ENCODE data around the gene FNBP1.

Gene FNBP1

DNA sequence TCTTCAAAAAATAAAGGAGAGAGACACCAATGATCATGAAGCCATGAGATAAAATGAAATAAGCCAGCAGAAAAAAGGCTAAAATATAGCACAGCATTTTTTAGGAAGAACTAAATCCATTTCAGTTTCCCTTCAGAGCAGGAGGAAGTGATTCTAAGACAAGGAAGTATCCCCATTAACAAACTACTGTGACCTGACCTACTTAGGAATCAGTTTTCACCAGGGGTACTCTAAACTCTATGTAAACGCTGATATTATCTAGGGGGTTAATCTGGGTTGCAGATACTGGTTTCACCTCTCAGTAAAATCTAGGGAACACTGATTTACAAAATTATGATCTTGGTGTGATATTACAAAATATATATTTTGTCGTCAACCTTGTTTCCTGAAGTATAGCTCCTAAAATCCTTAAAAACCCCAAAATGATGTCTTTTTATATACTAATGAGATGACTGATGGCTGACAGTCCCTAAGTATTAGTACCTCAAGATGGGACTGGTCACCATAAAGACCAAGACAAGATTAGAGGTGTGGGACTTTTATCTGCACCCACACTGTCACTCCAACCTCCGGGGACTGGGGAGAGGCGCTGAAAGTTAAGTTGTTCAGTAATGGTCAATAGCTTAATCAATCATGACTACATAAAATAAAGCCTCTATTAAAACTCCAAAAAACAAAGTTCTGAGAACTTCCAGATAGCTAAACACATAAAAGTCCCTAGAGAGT is 2.9 kb upstream of the FNBP1 start:
- DNase-seq (ENCODE audit: low read depth) = no peak

DNA sequence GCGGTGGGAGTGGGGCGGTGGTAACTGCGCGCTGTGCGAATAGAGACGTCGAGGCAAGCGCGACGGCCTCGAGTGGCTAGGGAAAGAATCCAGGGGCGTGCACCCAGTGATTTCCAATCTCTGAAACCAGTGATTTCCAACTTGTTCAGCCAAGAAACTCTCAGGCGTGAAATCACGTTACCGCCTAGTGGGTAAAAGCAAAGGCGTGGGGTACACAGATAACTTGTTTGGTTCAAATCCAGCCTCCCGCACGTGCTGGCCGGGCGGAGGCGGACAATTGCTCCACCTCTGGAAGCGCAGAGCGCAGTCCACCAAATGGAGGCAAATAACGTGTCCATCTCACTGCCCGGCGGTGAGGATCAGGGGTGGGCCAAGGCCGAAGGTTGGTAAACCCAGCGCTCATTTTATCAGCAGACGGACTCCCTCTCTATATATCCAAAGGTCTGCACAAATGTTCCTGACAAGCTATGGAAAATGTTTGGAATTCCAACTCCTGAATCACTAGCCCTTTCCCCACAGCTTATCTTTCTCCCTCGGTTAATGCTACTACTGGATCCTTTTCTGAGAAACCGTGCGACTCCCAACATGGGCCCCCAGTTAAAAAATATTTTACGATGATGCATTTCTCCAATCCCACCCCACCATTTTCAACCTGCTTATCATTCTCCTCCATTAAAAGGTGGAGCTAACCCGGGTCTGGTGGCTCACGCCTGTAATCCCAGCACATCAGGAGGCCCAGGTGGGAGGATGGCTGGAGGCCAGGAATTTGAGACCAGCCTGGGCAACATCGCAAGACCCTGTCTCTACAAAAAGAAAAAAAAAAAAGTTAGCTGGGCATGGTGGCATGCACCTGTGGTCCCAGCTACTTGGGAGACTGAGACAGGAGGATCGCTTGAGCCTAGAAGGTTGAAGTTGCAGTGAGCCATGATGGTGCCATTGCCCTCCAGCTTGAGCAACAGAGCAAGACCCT is 950 bp upstream of the FNBP1 start:
- DNase-seq (ENCODE audit: low read depth) = peak; percentile 59

DNA sequence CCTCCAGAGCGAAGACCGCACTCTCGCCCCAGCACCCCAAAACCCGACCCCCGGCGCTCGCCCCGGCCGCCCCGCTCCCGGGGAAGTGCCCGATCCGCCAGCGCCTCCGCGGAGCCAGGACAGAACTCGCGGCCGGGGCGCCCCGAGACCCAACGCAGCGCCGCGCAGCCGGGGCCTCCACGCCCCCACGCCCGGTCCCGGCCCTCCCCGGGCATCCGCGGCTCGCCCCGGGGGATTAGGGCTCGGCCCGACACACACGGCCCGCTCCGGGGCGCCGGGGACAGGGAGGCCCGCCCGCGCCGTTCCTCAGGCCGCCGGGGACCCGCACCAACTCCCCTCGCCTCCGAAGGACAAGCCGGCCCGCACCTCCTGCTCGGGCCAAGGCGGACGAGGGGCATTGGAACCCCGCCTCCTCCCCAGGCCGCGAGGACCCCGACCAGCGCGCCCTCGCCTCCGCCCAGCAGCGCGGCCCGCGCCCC is 544 bp downstream of the FNBP1 start:
- no peak for DNase-seq (ENCODE audit: low read depth)

GRCh38 chr9:130041648-130042405 is 1.2 kb downstream of the FNBP1 start:
- DNase-seq (ENCODE audit: low read depth) = no peak

DNA sequence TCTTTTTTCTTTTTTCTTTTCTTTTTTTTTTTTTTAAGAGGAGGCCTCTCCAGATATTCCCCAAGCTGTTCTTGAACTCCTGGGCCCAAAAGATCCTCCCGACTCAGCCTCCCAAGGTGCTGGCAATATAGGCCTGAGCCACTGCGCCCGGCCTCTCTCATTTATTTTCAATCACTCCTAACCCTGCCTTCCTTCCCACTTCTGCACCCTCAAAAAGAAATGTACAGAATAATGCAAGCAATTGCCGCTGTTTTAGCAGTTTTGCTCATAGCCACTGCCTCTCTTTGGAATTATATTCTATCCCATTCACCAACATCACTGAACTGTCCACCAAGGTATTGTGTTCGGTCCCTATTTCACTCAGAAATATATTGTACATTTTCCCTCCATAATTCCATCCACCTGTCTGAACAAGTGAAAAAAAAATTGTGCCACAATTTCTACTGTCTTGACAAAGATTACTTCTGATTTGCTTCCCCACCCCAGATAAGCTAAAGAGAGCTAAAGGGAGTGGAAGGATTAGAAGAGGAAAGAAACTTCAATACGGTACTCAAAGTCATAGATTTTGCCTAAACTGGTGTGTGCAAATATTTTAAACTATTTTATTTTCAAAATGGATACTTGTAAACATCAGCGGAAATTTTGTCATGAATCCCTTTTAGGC is 1.9 kb downstream of the FNBP1 start:
- DNase-seq (ENCODE audit: low read depth) = no peak

DNA sequence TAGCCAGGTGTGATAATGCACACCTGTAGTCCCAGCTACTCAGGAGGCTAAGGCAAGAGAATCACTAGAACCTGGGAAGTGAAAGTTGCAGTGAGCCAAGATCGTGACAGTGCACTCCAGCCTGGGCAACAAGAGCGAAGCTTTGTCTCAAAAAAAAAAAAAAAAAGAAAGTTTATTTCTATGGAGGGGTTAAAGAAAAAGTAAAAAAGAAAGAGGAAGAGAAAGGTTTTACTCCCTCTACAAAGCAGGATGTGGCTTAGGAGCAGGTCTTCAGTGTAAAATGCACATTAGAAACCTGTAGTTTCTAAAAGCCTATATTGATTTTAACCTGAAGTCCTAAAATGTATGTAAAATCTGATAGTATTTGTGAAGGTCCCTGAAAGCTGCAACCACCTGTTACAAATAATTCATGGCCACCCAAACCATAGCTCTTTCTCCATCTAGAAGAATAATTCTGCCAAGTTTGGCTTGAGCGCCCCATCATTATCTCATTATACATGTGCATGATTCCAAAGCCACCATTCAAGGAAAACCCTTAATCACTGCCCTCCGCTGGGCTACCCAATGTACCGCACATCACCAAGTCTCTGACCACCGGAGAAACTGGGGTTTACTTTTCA is 3.4 kb downstream of the FNBP1 start:
- DNase-seq (ENCODE audit: low read depth) = no peak

- peak; percentile 71 for DNase-seq (ENCODE audit: low read depth)
These were observed 6.9 kb downstream of the FNBP1 start for GRCh38 chr9:130036099-130036498.

DNA sequence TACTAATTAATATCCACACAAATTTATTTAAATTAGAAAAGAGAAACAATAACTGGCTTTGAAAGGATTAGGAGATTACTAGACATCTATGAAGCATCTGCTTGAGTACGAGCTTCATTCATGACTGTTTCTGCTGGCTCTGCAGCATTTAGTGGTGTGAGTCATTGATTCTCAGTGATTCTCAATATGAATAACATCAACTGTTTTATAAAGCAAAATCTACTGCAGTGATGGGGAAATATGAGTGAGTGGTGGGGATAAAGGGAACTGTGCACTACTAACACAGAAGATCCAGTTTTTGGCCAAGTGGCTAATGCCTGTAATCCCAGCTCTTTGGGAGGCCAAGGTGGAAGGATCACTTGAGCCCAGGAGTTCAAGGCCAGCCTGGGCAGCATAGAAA is 8.4 kb downstream of the FNBP1 start:
- peak; percentile 90 for DNase-seq (ENCODE audit: low read depth)

DNA sequence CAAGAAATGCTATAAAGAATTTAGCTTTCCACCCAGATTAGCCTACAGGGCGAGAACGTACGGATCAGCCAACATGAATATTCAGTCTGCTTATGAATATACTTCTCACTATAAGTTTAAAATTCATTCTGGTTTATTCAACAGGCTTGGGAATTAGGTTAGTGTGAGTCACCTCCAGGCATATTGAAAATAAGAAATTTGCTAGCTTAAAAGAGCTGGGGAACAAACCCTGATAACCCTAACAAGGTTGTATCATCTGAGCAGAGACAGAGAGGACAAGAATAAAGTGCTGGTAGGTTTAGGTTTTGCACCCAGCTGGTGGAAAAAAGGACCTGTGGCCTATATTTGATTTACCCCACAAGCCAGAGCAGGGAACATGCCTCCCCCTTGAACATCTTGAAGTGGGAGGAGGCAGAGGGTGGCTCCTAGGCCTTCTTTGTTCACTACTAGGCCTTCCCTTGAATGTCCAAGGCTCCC is 12.3 kb downstream of the FNBP1 start:
- DNase-seq (ENCODE audit: low read depth) = peak; percentile 42

DNA sequence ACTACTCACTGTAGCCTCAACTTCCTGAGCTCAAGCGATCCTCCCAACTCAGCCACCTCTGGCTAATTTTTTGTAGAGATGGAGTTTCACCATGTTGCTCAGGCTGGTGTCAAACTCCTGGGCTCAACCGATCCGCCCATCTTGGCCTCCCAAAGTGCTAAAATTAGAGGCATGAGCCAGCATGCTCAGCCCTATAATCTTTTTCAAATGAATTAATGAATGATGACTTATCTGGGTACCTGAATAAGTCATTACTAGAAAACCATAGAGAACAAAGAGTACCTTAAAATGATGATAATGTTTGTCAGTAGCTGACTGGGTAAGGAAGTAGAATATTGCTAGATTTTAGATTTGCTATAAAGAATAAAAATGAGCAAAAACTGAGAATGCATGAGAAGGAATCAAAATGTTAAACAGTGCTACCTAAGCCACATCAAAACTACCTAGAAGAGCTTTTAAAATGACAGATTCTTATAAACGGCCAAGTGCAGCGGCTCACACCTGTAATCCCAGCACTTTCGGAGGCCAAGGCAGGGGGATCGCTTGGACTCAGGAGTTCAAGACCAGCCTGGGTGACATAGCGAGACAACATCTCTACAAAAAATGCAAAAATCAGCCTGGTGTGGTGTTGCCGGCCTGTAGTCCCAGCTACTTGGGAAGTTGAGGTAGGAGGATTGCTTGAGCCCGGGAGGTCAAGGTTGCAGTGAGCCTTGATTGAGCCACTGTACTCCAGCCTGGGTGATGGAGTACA is 13.6 kb downstream of the FNBP1 start:
- DNase-seq (ENCODE audit: low read depth) = no peak

DNA sequence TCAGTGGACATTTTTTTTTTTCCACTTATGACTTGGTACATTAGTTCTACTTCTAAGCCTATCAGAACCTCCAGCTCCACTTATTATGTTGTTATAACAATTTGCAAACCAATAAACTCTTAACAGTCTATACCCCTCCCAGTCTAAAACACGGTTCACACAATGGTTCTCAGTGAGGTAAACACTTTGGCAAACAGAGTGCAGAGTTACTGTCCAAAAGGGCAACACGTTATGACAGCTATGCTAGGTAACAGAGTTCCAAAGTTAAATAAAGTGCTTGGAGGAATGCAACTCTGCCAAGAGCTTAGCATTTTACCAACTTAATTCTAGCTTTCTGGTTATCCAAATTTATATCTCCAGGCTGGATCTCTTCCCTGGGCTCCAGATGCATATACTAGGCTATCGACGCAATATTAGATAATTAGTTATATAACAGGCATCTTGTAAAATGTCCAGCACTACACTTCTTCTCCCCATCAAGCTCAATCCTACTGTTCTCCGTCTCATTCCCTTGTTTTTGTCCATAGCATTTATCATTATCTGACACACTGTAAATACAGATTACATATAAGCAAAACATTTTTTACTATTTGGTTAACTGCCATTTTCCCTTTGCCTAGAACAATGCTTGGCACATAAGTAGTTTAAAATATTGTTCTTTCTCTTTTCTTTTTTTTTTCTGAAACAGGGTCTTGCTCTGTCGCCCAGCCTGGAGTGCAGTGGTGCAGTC is 14.3 kb downstream of the FNBP1 start:
- no peak for DNase-seq (ENCODE audit: low read depth)

DNA sequence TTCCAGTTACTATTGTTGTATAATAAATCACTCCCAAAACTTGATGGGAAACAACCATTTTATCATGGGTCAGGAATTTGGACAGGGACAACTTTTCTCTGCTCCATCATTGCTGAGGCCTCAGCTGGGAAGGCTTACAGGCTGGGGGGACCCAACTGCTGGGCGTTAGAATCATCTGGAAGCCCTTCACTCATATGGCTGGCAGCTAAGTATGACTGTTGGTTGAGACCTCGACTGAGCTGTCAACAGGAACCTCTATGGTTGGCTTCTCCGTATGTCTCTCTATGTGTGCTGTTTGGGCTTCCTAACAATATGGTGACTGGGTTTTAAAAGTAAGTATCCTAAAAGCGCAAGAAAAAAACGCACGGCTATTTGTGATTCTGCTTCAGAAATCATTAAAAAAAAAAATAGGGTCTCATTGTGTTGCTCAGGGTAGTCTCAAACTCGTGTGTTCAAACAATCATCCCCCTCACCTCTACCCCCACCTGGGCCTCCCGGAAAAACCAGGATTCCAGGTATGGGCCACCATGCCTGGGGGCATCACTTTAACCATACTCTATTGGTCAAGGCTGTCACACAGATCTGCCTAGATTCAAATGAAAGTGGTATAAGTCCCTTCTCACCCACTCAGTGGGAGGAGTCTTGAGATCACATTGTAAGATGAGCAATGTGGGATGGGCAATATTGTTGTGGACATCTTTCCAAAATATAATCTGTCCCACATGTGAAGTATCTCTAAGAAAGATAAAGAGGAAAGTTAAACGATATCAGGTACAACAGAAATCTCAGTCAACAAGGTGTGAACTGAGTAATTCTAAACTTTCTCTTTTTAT is 15.2 kb downstream of the FNBP1 start:
- no peak for DNase-seq (ENCODE audit: low read depth)

DNA sequence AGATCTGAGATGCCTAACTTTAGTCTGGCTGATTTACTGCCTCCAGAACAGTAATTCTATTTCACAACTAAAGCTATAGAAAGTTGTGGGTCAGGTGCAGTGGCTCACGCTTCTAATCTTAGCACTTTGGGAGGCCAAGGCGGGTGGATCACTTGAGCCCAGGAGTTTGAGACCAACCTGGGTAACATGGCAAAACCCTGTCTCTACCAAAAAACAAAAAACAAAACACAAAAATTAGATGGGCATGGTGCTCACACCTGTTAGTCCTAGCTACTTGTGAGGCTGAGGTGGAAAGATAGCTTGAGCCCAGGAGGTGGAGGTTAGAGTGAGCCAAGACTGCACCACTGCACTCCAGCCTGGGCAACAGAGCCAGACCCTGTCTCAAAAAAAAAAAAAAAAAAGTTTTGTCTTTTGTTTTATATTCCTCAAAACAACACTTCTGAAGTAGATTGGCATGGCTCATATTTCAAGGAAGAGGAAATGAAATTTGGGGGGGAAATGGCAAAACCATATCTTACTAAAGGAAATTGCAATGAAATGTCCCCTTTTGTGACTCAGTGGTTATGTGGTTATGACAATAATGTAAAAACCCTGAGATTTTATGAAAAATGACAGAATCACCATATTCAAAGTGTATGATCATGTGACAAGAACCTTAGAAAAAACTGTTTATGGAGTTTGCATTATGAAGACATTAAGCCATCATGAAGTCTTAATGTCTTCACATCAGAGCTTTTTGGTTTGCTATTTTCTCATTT is 16.2 kb downstream of the FNBP1 start:
- no peak for DNase-seq (ENCODE audit: low read depth)

DNA sequence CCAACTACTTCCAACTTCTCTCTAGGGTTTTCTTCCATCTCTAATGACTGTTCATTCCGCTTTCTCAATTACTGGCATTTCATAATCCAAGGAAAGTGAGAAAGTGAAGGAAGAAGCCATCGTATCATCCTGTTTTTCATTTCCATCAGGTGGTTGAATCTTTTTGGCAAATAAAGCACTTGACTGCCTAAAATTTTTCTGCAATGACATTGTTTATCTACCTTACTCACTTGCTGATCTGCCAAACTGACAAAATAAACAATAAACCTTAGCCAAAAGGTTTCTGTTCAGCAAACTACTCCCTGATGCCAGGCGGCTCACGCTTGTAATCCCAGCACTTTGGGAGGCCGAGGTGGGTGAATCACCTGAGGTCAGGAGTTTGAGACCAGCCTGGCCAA is 18.4 kb downstream of the FNBP1 start:
- DNase-seq (ENCODE audit: low read depth) = no peak

- no peak for DNase-seq (ENCODE audit: low read depth)
These were observed 18.9 kb downstream of the FNBP1 start for GRCh38 chr9:130023994-130024596.

DNA sequence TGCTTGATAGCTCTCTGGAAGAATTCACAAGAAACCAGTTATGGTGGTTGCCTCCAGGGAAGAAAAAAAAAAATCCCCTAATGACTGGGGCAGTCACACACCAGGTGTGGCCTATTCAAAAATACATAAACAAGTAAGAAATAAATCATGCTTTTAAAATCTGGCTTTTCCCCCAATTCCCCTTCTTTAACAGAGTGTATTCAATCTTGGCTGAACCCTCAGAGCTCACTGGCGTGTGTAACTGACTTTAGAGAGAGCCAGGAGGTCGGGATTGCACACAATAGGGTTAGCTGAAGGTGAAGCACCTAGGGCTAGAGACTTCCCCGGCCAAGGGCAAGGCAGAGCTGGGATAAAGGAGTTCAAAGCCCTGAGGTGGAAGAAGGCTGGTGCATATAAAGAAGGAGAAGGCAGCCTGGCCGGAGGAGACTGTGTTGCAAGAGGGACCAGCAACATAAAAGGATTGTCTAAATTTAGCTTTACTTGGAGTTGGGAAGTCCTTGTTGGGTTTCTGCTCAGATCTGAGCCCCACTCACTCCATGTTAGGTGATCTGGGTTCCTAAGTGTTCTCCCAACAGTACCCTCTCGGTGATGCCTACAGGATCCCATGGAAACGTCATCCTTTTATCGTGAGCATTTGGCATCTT is 19.7 kb downstream of the FNBP1 start:
- DNase-seq (ENCODE audit: low read depth) = no peak

DNA sequence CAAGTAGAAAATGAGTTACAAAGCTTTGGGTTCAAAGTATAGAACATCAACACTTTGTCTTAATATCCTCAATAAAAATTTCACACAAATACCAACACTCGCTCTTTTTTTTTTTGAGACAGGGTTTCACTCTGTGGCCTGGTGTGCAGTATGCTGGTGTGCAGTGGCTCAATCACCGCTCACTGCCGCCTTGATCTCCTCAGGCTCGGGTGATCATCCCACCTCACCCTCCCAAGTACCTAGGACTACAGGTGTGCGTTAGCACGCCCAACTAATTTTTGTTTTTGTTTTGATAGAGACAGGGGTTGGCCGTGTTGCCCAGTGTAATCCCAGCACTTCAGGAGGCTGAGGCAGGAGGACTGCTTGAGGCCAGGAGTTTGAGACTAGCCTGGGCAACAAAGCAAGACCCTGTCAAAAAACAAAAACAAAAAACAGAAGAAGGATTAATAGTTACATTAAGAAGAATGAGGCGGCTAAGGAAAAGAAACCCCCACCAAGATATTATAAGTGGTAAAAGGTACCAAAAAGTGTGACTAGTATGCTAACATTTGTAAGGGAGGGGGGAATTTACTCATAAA is 20.3 kb downstream of the FNBP1 start:
- no peak for DNase-seq (ENCODE audit: low read depth)

All from iris pigment epithelial cell (primary cell).